Measurements from ENCODE around the gene LENEP.

- no peak for TF ChIP-seq CTCF (IDR thresholded peaks at IDR 0.05; ENCODE audit: low read length)
- TF ChIP-seq EZH2phosphoT487 (IDR thresholded peaks at IDR 0.05; ENCODE audit: low read length): no peak
Measured at GRCh38 chr1:155030899-155031298, 37.5 kb downstream of the LENEP start.
